KG1 (cell line): ENCODE data around the gene NCOR2.
A peak's percentile ranks its signal among the peaks of the same experiment; 100 is the strongest.

Experiments used
- DNase-seq: peaks from one replicate; lab custom pipeline; 2025; lab: John Stamatoyannopoulos, UW

The NCOR2 gene

GRCh38 chr12:124576061-124576650 lies 8.7 kb upstream of the NCOR2 start:
- no peak for DNase-seq

GRCh38 chr12:124573839-124574786 lies 6.7 kb upstream of the NCOR2 start:
- no peak for DNase-seq

GRCh38 chr12:124571556-124571955 lies 4.1 kb upstream of the NCOR2 start:
- no peak for DNase-seq

- no peak for DNase-seq
Measured at GRCh38 chr12:124570810-124571209, 3.4 kb upstream of the NCOR2 start.

- DNase-seq, result no peak
Measured at GRCh38 chr12:124569375-124570148, 2.1 kb upstream of the NCOR2 start.

GRCh38 chr12:124568431-124569374 lies 1.3 kb upstream of the NCOR2 start:
- DNase-seq, result peak; percentile 36

- peak; percentile 55 for DNase-seq
Measured at GRCh38 chr12:124567673-124568373, 411 bp upstream of the NCOR2 start.

- peak; percentile 49 for DNase-seq
Measured at GRCh38 chr12:124566161-124566996, 1.0 kb downstream of the NCOR2 start.

GRCh38 chr12:124565656-124566160 lies 1.7 kb downstream of the NCOR2 start:
- DNase-seq, result no peak

GRCh38 chr12:124564971-124565491 lies 2.4 kb downstream of the NCOR2 start:
- no peak for DNase-seq

GRCh38 chr12:124564232-124564958 lies 3.0 kb downstream of the NCOR2 start:
- no peak for DNase-seq

GRCh38 chr12:124563809-124564208 lies 3.6 kb downstream of the NCOR2 start:
- DNase-seq, result no peak

GRCh38 chr12:124563401-124563800 lies 4.0 kb downstream of the NCOR2 start:
- no peak for DNase-seq

GRCh38 chr12:124562796-124563181 lies 4.6 kb downstream of the NCOR2 start:
- DNase-seq, result no peak

- DNase-seq, result no peak
Measured at GRCh38 chr12:124562018-124562795, 5.2 kb downstream of the NCOR2 start.

GRCh38 chr12:124561231-124561630 lies 6.2 kb downstream of the NCOR2 start:
- DNase-seq, result no peak

GRCh38 chr12:124560146-124560890 lies 7.1 kb downstream of the NCOR2 start:
- no peak for DNase-seq
